Stimulated activated CD4-positive, alpha-beta T cell treated with anti-CD3 and anti-CD28 coated beads, Interleukin-4, amount 100 ng/mL, for 4 hours (primary cell): ENCODE data around the gene HMGB4.

Source experiments
- DNase-seq, 2 experiments: peaks; one replicate each; pipeline ENCODE4 v3.0.0-alpha.2; 2020

Gene HMGB4

DNA sequence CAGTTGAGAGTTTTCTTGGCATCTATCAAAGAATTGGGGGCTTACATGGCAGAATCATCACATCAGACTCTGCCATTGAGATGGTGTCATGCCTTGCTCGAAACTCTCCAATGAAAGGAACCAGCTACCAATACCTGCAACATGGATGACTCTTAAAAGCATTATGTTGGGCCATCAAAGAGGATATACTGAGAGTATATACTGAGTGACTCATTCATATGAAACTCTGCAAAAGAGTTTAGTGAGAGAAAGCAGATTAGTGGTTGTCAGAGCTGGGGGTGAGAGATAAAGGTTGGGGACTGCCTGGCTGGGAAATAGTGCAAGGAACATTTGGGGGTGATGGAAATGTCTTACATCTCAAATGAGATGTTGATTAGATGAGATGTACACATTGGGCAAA, 14.7 kb upstream of the HMGB4 start:
- DNase-seq = no peak

DNA sequence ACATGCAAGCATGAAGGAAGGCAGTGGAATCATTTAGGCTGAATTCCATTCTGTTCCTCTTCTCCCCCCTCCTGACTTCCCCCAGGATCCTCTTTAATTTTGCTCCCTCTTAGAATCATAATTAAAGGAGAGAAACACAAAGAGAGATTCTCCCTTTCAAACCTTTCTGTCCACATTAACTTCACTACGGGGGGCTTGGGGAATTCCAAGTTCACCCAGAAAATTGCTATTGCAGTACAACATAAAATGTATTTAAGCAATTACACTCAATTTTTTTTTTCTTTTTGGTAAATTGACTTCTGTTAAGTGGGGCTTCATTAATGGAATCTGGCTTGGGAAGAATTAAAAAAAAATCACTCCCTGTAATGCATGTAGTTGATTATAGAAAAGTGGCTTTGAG, 13.4 kb upstream of the HMGB4 start:
- no peak for DNase-seq

GRCh38 chr1:33852711-33853110, 11.2 kb upstream of the HMGB4 start:
- DNase-seq = no peak

- no peak for DNase-seq
Measured at GRCh38 chr1:33853431-33853830, 10.4 kb upstream of the HMGB4 start.

GRCh38 chr1:33854091-33854490, 9.8 kb upstream of the HMGB4 start:
- no peak for DNase-seq

- no peak for DNase-seq
Measured at GRCh38 chr1:33860671-33861070, 3.2 kb upstream of the HMGB4 start.

GRCh38 chr1:33864460-33865389, 846 bp downstream of the HMGB4 start:
- DNase-seq = no peak

DNA sequence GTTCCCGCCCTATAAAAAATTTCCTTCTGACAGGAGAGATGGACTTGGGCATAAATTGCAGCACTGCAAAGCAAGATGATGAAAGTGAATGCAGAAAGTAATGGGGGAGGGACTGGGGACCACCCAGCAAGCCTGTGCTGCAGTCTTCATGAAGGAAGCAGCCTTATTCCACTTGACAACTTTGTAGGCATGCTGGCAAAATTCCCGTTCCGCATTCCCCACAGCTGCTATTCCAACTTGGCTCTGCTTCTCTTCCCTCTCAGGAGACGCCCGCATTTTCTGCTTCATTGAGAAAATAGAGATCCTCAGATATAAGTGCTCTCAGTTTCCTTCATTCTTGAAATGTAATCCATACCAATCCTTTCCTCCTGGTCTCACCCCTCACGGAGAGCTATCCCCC, 2.4 kb downstream of the HMGB4 start:
- DNase-seq = no peak

- no peak for DNase-seq
Measured at GRCh38 chr1:33867684-33868083, 3.8 kb downstream of the HMGB4 start.

GRCh38 chr1:33872275-33872674, 8.4 kb downstream of the HMGB4 start:
- DNase-seq = no peak

DNA sequence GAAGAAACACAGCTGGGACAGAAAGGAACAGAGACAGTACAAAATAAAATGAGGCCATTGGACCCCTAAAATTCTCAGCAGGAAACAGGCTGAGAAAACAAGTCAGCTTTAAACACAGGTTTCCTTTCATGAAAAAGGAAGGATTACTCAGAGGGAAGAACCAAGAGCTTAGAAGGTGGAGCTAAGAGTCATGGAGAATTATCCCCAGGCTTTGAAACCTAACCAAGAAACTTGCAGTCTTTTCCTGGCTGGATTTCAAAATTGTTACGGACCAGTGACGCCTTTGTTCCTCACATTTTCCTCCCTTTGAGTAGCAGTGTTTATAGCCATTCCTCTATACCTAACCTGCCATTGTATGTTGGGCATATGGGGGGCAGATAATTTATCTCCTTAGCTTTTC, 8.8 kb downstream of the HMGB4 start:
- no peak for DNase-seq

GRCh38 chr1:33874636-33875035, 10.8 kb downstream of the HMGB4 start:
- no peak for DNase-seq

DNA sequence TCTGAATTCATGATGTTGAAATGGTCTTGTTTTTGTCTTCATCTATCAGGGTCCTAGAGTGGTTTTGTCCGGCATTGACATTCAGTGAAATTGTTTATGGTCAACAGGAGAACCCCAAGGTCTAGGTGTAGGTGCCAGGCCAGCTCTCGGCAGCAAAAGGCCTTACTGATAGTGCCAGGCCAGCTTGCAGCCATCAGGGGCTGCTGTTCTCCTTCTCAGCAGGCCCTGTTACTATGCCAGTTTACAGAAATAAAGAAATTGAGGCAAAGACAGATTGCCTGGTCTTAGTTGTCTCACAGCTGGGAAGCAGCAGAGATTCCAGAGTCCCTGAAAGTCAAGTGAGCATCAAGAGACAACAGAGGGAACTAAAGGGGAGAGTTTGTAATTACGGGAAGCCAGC, 12.0 kb downstream of the HMGB4 start:
- no peak for DNase-seq

DNA sequence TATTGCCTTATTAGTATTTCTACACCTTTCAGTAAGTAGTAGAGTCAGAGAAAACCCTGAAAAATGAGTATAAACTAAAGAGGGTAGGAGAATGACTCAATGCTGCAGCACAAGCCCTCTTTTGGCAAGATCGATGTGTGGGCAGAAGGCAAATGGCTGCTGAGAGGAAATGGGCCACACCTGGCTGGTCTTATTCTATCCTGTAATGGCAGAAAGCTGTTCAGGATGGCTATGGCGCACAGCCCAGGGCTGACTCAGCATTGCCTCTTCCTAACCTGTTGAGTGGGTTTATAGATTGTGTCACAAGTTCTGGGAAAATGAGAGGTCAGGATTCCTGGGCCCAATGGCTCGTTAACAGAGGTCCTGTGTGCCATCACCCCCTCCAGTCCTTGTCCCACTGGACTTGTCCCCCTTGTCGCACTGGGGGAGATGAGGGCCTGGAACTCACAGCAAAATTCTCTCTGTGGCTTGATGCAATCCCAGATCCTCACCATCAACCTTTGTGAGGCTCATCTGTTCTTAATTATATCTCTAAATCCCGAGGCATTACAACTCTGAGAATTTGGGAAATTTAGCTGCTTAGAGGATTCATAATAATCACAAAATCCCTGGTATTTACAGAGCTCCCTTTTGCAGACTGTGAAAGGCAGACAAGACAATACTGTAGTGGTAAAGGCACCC, 13.2 kb downstream of the HMGB4 start:
- DNase-seq = no peak

DNA sequence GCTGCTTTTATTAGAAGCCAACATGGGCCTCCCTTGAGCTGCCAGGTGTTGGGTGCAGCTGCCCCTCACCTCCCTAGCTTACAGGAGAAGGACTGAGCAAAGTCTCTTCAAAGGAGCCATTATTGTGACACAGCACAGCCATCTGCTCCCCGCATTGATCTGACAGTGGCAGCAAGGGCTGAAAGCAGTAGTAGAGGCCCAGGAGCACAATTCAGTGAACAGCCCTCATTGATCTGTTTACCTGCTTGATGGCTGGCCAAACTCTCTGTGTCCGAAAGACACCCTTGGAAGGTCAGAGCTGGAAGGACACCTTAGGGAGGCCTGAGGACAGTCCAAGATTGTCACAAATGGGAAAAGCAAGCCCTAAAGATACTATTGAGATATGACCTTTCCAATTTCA, 14.5 kb downstream of the HMGB4 start:
- no peak for DNase-seq

DNA sequence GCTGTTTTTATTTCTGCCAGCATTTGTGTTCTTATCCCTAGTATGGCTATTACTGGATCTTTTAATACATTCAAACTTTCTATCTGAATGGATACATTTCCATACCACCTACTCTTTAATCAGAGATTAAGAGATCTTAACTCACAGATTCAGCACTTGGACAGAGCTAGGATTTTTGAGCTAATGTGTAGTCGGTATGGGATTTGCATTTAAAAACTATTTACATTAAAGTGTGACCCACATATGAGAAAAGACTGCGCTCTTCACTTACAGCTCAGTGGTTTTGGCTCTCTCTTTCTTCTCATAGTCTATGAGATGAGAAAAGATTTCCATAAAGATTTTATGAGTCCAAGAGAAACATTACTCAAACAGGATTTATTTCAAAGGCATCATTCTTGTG, 16.4 kb downstream of the HMGB4 start:
- no peak for DNase-seq

DNA sequence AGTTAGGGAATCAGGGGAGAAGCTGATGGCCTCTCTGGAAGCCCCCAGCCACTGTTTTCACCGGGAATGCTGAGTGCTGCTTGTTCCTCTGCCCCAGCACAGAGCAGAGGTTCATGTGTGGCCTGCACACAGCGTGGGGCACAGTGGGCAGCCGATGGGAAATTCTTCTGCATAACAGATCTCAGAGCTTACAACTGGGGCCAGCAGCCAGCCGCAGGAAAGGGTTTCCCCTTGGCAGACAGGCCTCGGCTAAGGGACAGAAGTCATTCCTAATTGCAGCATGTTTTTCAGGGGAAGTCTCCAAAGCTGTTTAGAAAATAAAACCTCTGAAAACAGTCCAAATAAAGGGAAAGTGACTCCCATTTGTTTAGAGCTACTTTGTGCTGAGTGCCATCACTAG, 22.6 kb downstream of the HMGB4 start:
- no peak for DNase-seq

DNA sequence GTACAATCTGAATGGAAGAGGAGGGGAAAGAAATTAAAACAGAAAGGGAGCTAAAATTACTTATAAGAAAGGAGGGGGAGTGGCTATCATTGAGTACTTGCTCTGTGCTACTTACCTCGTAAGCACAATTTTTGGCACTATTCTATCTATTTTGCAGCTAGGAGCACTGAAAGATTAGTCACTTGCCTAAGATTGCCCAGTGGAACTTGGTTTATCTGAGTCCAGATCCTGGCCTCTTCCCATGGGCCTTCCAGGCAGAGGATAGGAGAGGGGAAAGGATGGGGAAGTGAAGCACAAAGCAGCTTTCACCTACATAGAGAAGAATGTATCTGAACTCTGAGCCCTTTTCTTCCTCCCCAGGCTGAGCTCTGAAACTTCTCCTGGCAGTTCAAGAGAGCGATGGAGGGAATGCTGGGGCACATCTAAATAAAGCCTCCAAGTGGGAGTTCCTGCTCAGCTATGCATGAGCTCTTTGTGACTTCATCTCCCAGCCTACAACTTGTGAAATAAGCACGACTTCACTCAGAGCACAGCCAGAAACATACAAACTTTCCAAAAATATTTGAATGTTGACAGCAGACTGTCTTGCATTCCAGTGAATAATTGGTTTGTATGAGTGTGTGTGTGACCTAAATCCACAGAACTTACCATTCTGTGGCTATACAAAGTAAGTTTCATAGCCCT, 29.4 kb downstream of the HMGB4 start:
- DNase-seq = no peak

- no peak for DNase-seq
Measured at GRCh38 chr1:33895396-33895795, 31.5 kb downstream of the HMGB4 start.

GRCh38 chr1:33895976-33896375, 32.1 kb downstream of the HMGB4 start:
- DNase-seq = no peak

GRCh38 chr1:33897092-33897725, 33.3 kb downstream of the HMGB4 start:
- no peak for DNase-seq

GRCh38 chr1:33898406-33898805, 34.5 kb downstream of the HMGB4 start:
- no peak for DNase-seq

GRCh38 chr1:33898881-33899280, 35.0 kb downstream of the HMGB4 start:
- DNase-seq = no peak
